Measurements from ENCODE around the gene PLVAP. TPM values are rescaled to one million over a fixed set of nuclear protein-coding genes. Genes with fewer than 3 reads are reported as not detected.

PLVAP gene
- total RNA-seq, 2 donors from 2014 or later, result 48.3 to 83.7 TPM

- no peaks in the 10 kb centered on the region for H3K36me3 ChIP-seq
- peaks cover 0 to 41% of the 10 kb centered on the region in 2 donors for H3K4me1 ChIP-seq
- peak within 1 kb of the TSS; percentile 73 to 81 for H3K4me3 ChIP-seq
- no peaks in the 10 kb centered on the region for H3K27me3 ChIP-seq
- H3K9me3 ChIP-seq, result no peaks in the 10 kb centered on the region
- peak; percentile 99 for DNase-seq (ENCODE audit: low spot score)
- TF ChIP-seq CTCF (IDR thresholded peaks at IDR 0.05), result no peak
- H3K27ac ChIP-seq, result peak within 1 kb of the TSS; percentile 92 to 93
Observed at GRCh38 chr19:17336872-17337674, 40.1 kb downstream of the PLVAP start, which contains the start of gene GTPBP3. TSS of gene GTPBP3 (plus strand) at chr19:17337553. CDS start at chr19:17337612, 59 bp downstream.

GRCh38 chr19:17335575-17335974 is 41.6 kb downstream of the PLVAP start:
- Histone ChIP-seq H3K27me3 (no peaks in the 10 kb centered on the region), H3K27ac (no peak overlapping the region), H3K4me3 (no peak overlapping the region), H3K36me3 (no peaks in the 10 kb centered on the region), H3K4me1 (peaks cover 0 to 41% of the 10 kb centered on the region in 2 donors), H3K9me3 (no peaks in the 10 kb centered on the region)
- TF ChIP-seq CTCF (IDR thresholded peaks at IDR 0.05), result no peak
- DNase-seq (ENCODE audit: low spot score), result no peak

GRCh38 chr19:17334414-17335409 is 42.4 kb downstream of the PLVAP start, which contains the start of gene ANO8:
TSS of gene ANO8 (minus strand) at chr19:17334855. CDS start at chr19:17334670, 185 bp downstream.
- Histone ChIP-seq H3K27ac (peak within 1 kb of the TSS; percentile 56 to 64), H3K4me3 (peak within 1 kb of the TSS; percentile 67 to 71), H3K4me1 (peaks cover 0 to 41% of the 10 kb centered on the region in 2 donors), H3K36me3 (no peaks in the 10 kb centered on the region), H3K27me3 (no peaks in the 10 kb centered on the region), H3K9me3 (no peaks in the 10 kb centered on the region)
- TF ChIP-seq CTCF (IDR thresholded peaks at IDR 0.05), result no peak
- DNase-seq (ENCODE audit: low spot score), result peak; percentile 93

- DNase-seq (ENCODE audit: low spot score), result no peak
- Histone ChIP-seq H3K4me1 (peaks cover 0 to 45% of the 10 kb centered on the region in 2 donors), H3K4me3 (peak overlapping the region; percentile 67 to 71), H3K36me3 (no peaks in the 10 kb centered on the region), H3K27me3 (no peaks in the 10 kb centered on the region), H3K9me3 (no peaks in the 10 kb centered on the region), H3K27ac (peak overlapping the region; percentile 56 to 64)
- no peak for TF ChIP-seq CTCF (IDR thresholded peaks at IDR 0.05)
Observed at GRCh38 chr19:17333611-17334413, 43.3 kb downstream of the PLVAP start.
